ENCODE results near the gene NUP98.

- no peak for TF ChIP-seq CTCF (IDR thresholded peaks at IDR 0.05 in 4 of 5, conservative IDR thresholded peaks at IDR 0.05 in 1 of 5)
- no peak for TF ChIP-seq POLR2A (IDR thresholded peaks at IDR 0.05)
These were observed 170.9 kb downstream of the NUP98 start for GRCh38 chr11:3626250-3626960.

Measured in gastrocnemius medialis (tissue), 4 donors.